HCT116 (cell line): Measurements from ENCODE around the gene B4GALNT3. TPM values are rescaled to one million over a fixed set of nuclear protein-coding genes. Genes with fewer than 3 reads are reported as not detected.

Source experiments
- ATAC-seq: fragments of 200-7000 bp; cut with Tn5 transposase; 2 replicates; pipeline ENCODE4 v1.9.1; 2020; ENCODE audit warnings: mild to moderate bottlenecking, moderate library complexity
- BruUV-seq: library from RNA; stranded (reverse); fragments of 400-500 nt; replicated peaks from 2 replicates; lab custom pipeline; 2021; lab: Mats Ljungman, UMichigan
- CTCF ChIA-PET: fragments of 300-600 bp; sonication (Branson Sonifier 250); formaldehyde crosslinking; loops from one replicate; lab custom pipeline; 2021; ENCODE audit warnings: antibody characterized with exemption; lab: Charles Lee
- POLR2A ChIA-PET: fragments of 300-600, 350-600 bp; sonication (Branson Sonifier 250); formaldehyde crosslinking; loops from one replicate; lab custom pipeline; 2021; ENCODE audit warnings: antibody characterized with exemption; lab: Charles Lee
- RAD21 ChIA-PET, 2 experiments: fragments of 300-600 bp; sonication (Branson Sonifier 250); formaldehyde crosslinking; loops; one replicate each; lab custom pipeline; 2023; ENCODE audit warnings: low total read pairs in 2 of 2; ENCODE audit not compliant: uncharacterized antibody in 2 of 2, unreplicated experiment in 2 of 2, low non-redundant PET in 1 of 2; lab: Charles Lee
- DNase-seq: peaks from one replicate; pipeline ENCODE4 v3.0.0-alpha.2; 2010; ENCODE audit warnings: low read depth, low spot score
- H2AFZ ChIP-seq: fragments of 200-600 bp; shearing (Covaris generic), sonication (generic); 2 replicates; pipeline ENCODE4 v1.6.1; 2017; ENCODE audit warnings: low read depth, mixed run types, mixed read lengths, antibody characterized with exemption, low read length; ENCODE audit not compliant: poor library complexity, severe bottlenecking
- H3K27ac ChIP-seq: 2 replicates; pipeline ENCODE4 v1.5.1; 2012; ENCODE audit warnings: low read depth, low read length
- H3K27me3 ChIP-seq: fragments of 200-600 bp; sonication (generic); 2 replicates; pipeline ENCODE4 v1.6.1; 2016; ENCODE audit warnings: mixed run types, low read length, mixed read lengths; ENCODE audit not compliant: insufficient read depth
- H3K36me3 ChIP-seq, 2 experiments: fragments of 200-500 bp in 1 of 2; fragments of 200-600 bp in 1 of 2; sonication (Bioruptor generic) in 1 of 2; sonication (generic) in 1 of 2; 2 replicates each; pipeline versions ENCODE4 v1.5.1 to v1.6.1; 2014 to 2016; ENCODE audit warnings: low read length in 2 of 2, inconsistent platforms in 1 of 2, mixed read lengths in 1 of 2, mixed run types in 1 of 2; ENCODE audit not compliant: insufficient read depth in 2 of 2, control insufficient read depth in 1 of 2
- H3K4me1 ChIP-seq, 2 experiments: fragments of 200-600 bp in 1 of 2; sonication (generic) in 1 of 2; 2 replicates each; pipeline versions ENCODE4 v1.5.1 to v1.6.1; 2012 to 2017; ENCODE audit warnings: low read length in 2 of 2, inconsistent platforms in 1 of 2, mild to moderate bottlenecking in 1 of 2, mixed read lengths in 1 of 2, mixed run types in 1 of 2, moderate library complexity in 1 of 2; ENCODE audit not compliant: insufficient read depth in 2 of 2, control insufficient read depth in 1 of 2
- H3K4me2 ChIP-seq: fragments of 200-600 bp; sonication (generic); 2 replicates; pipeline ENCODE4 v1.6.1; 2017; ENCODE audit warnings: mixed run types, low read length, mixed read lengths
- H3K4me3 ChIP-seq, 2 experiments: fragments of 200-600 bp in 1 of 2; sonication (generic) in 1 of 2; replicated peaks in 1 of 2; 2 replicates each; pipeline ENCODE4 v1.5.1; 2011 to 2016; ENCODE audit warnings: low read length in 2 of 2, control low read depth in 1 of 2, low read depth in 1 of 2, mild to moderate bottlenecking in 1 of 2, mixed read lengths in 1 of 2, mixed run types in 1 of 2
- H3K79me2 ChIP-seq: fragments of 200-600 bp; sonication (generic); 2 replicates; pipeline ENCODE4 v1.6.1; 2017; ENCODE audit warnings: mild to moderate bottlenecking, mixed run types, low read length, moderate library complexity, mixed read lengths; ENCODE audit not compliant: insufficient read depth
- H3K9ac ChIP-seq: fragments of 200-600 bp; sonication (generic); 2 replicates; pipeline ENCODE4 v1.6.1; 2016; ENCODE audit warnings: low read length, mixed read lengths
- H3K9me2 ChIP-seq: fragments of 200-600 bp; sonication (generic), shearing (Covaris generic); 2 replicates; pipeline ENCODE4 v1.6.1; 2017; ENCODE audit warnings: mixed run types, mild to moderate bottlenecking, moderate library complexity; ENCODE audit not compliant: insufficient read depth
- H3K9me3 ChIP-seq, 2 experiments: fragments of 200-500 bp in 1 of 2; fragments of 200-600 bp in 1 of 2; sonication (Bioruptor generic) in 1 of 2; sonication (generic) in 1 of 2; 2 replicates each; pipeline ENCODE4 v1.6.1; 2014 to 2017; ENCODE audit warnings: low read length in 2 of 2, mixed read lengths in 2 of 2, inconsistent platforms in 1 of 2, low read depth in 1 of 2, mild to moderate bottlenecking in 1 of 2, mixed run types in 1 of 2, moderate library complexity in 1 of 2; ENCODE audit not compliant: control insufficient read depth in 1 of 2, insufficient read depth in 1 of 2
- H4K20me1 ChIP-seq: fragments of 200-600 bp; sonication (generic), shearing (Covaris generic); 2 replicates; pipeline ENCODE4 v1.6.1; 2017; ENCODE audit warnings: mixed run types, mild to moderate bottlenecking, moderate library complexity; ENCODE audit not compliant: insufficient read depth
- CTCF ChIP-seq, 3 experiments: fragments of 200-600 bp in 1 of 3; sonication (generic) in 1 of 3; IDR thresholded peaks in 2 of 3; conservative IDR thresholded peaks in 1 of 3; 2 replicates each; pipeline ENCODE4 v1.5.1; 2012 to 2017; ENCODE audit warnings: low read depth in 2 of 3, low read length in 2 of 3, antibody characterized with exemption in 1 of 3, borderline replicate concordance in 1 of 3, control low read depth in 1 of 3, mild to moderate bottlenecking in 1 of 3, mixed read lengths in 1 of 3, mixed run types in 1 of 3, moderate library complexity in 1 of 3; ENCODE audit not compliant: insufficient read depth in 1 of 3
- EZH2phosphoT487 ChIP-seq: fragments of 200-600 bp; IDR thresholded peaks from 2 replicates; pipeline ENCODE4 v1.6.1; 2018; ENCODE audit warnings: antibody characterized with exemption, borderline replicate concordance
- JUND ChIP-seq: IDR thresholded peaks from 2 replicates; pipeline ENCODE4 v1.6.1; 2012
- RAD21 ChIP-seq: IDR thresholded peaks from 2 replicates; pipeline ENCODE4 v1.6.1; 2012; ENCODE audit warnings: low read depth, mild to moderate bottlenecking
- SRF ChIP-seq: IDR thresholded peaks from 2 replicates; pipeline ENCODE4 v1.6.1; 2012; ENCODE audit warnings: low read depth
- YY1 ChIP-seq: IDR thresholded peaks from 2 replicates; pipeline ENCODE4 v1.6.1; 2011; ENCODE audit warnings: low read length, low read depth, moderate library complexity, mild to moderate bottlenecking; ENCODE audit not compliant: insufficient replicate concordance; ENCODE audit errors: extremely low read depth
- ZFX ChIP-seq: fragments of 450-650 bp; IDR thresholded peaks from 2 replicates; pipeline ENCODE4 v1.6.1; 2017
- ZNF274 ChIP-seq: fragments of 200-500 bp; sonication (Bioruptor generic); IDR thresholded peaks from 2 replicates; pipeline ENCODE4 v1.6.1; 2014; ENCODE audit warnings: mild to moderate bottlenecking, low read depth, low read length, inconsistent platforms
- intact Hi-C: fragments of 100-400 bp; cut with micrococcal nuclease; formaldehyde crosslinking; loops from 2 replicates; pipeline ENCODE4 v1.10.0; 2022
- total RNA-seq: library from RNA; stranded (reverse); gene quantifications from one replicate; pipeline ENCODE4 v1.2.1, GENCODE V29; 2021; ENCODE audit not compliant: unreplicated experiment
- TF ChIP-seq, protein P1 (sequence below): IDR thresholded peaks from 2 replicates; pipeline ENCODE4 v1.6.1; 2012
- TF ChIP-seq, protein P2 (sequence below): IDR thresholded peaks from 2 replicates; pipeline ENCODE4 v1.6.1; 2011; ENCODE audit warnings: mild to moderate bottlenecking, low read length, moderate library complexity; ENCODE audit not compliant: insufficient replicate concordance; ENCODE audit errors: extremely low read depth
- TF ChIP-seq, protein P3 (sequence below): IDR thresholded peaks from 2 replicates; pipeline ENCODE4 v1.6.1; 2012

Gene B4GALNT3
- total RNA-seq, 1 experiment from 2014 or later, result 18.2 TPM

GRCh38 chr12:533718-534117, 74.0 kb downstream of the B4GALNT3 start (continued):
- TF ChIP-seq CTCF (IDR thresholded peaks at IDR 0.05 in 2 of 3, conservative IDR thresholded peaks at IDR 0.05 in 1 of 3; ENCODE audit: borderline replicate concordance in 1 of 3, insufficient read depth in 1 of 3, low read depth in 2 of 3, low read length in 2 of 3) (no peak), EZH2phosphoT487 (no peak), ZNF274 (no peak)
- TF ChIP-seq, protein P1, sequence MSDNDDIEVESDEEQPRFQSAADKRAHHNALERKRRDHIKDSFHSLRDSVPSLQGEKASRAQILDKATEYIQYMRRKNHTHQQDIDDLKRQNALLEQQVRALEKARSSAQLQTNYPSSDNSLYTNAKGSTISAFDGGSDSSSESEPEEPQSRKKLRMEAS, result no peak
- TF ChIP-seq, all 23 proteins: peak for 0

DNA sequence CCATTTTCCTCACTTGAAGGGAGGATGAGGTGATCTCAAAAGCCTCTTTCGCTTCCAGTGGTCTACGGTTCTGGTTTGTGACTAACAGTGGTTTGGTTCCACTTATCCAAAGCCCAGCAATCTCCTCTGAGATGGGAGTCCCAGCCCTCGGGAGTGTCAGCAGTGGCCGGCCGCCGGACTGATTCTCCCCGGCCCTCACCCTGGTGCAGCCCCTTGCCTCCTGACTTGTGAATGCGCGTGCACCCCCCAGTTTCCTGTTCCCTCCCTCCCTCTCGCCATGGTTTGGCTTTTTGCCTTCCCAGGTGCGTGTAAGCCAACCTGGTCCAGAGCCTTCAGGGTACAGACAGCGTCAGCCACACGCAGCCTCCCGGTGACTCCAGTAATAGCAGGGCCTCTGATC, 74.5 kb downstream of the B4GALNT3 start:
- TF ChIP-seq SRF (no peak), YY1 (no peak), CTCF (IDR thresholded peaks at IDR 0.05 in 2 of 3, conservative IDR thresholded peaks at IDR 0.05 in 1 of 3; ENCODE audit: borderline replicate concordance in 1 of 3, insufficient read depth in 1 of 3, low read depth in 2 of 3, low read length in 2 of 3) (no peak), ZFX (no peak), JUND (no peak), RAD21 (no peak)
- TF ChIP-seq, protein P2, sequence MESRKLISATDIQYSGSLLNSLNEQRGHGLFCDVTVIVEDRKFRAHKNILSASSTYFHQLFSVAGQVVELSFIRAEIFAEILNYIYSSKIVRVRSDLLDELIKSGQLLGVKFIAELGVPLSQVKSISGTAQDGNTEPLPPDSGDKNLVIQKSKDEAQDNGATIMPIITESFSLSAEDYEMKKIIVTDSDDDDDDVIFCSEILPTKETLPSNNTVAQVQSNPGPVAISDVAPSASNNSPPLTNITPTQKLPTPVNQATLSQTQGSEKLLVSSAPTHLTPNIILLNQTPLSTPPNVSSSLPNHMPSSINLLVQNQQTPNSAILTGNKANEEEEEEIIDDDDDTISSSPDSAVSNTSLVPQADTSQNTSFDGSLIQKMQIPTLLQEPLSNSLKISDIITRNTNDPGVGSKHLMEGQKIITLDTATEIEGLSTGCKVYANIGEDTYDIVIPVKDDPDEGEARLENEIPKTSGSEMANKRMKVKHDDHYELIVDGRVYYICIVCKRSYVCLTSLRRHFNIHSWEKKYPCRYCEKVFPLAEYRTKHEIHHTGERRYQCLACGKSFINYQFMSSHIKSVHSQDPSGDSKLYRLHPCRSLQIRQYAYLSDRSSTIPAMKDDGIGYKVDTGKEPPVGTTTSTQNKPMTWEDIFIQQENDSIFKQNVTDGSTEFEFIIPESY, result no peak
- TF ChIP-seq, protein P3, sequence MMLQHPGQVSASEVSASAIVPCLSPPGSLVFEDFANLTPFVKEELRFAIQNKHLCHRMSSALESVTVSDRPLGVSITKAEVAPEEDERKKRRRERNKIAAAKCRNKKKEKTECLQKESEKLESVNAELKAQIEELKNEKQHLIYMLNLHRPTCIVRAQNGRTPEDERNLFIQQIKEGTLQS, result no peak
- intact Hi-C loops, result no loop called here
- ChIA-PET POLR2A (no interaction called here), RAD21 (no interaction called here), CTCF (no interaction called here)
- H2AFZ ChIP-seq, result no peak overlapping the region
- no TSS peak for BruUV-seq
- H3K27me3 ChIP-seq, result no peaks in the 10 kb centered on the region
- ATAC-seq (no peak), DNase-seq (no peak)
- H3K27ac ChIP-seq, result no peak overlapping the region
- peaks cover 19% of the 10 kb centered on the region in 2 experiments for H3K4me1 ChIP-seq
- H3K9me3 ChIP-seq, result peaks cover 5 to 6% of the 10 kb centered on the region in 2 experiments; a peak in 2 of 4 replicates
- H3K36me3 ChIP-seq, result no peaks in the 10 kb centered on the region
- H3K9me2 ChIP-seq, result no peaks in the 10 kb centered on the region
- H3K4me2 ChIP-seq, result no peak overlapping the region
- H3K79me2 ChIP-seq, result no peaks in the 10 kb centered on the region
- no peak overlapping the region for H3K9ac ChIP-seq
- H3K4me3 ChIP-seq, result no peak overlapping the region
- H4K20me1 ChIP-seq, result no peaks in the 10 kb centered on the region
